H1 (cell line): ENCODE data around the gene TMCC1. TPM values are rescaled to one million over a fixed set of nuclear protein-coding genes. Genes with fewer than 3 reads are reported as not detected.

Experiments used
- CTCF ChIA-PET: fragments of 300-600 bp; sonication (Branson Sonifier 250); formaldehyde crosslinking; loops from one replicate; lab custom pipeline; 2021; ENCODE audit not compliant: partially characterized antibody; lab: Charles Lee
- POLR2A ChIA-PET: fragments of 300-600 bp; sonication (Branson Sonifier 250); formaldehyde crosslinking; loops from one replicate; lab custom pipeline; 2021; ENCODE audit warnings: inconsistent platforms; ENCODE audit not compliant: partially characterized antibody; lab: Charles Lee
- DNase-seq, 2 experiments: peaks; one replicate each; pipeline versions ENCODE4 v3.0.0 to v3.0.0-alpha.2; 2010 to 2022; ENCODE audit warnings: low spot score in 2 of 2, low read depth in 1 of 2, mixed read lengths in 1 of 2
- FAIRE-seq: peaks from 2 replicates; lab custom pipeline; 2011; peaks lifted over from hg19 to GRCh38; lab: Jason Lieb, UNC
- H2AFZ ChIP-seq: 2 replicates; pipeline ENCODE4 v1.8.1; 2012; ENCODE audit warnings: low read length, inconsistent platforms
- H2AK5ac ChIP-seq: 2 replicates; pipeline ENCODE4 v1.6.1; 2013; ENCODE audit warnings: low read depth, low read length
- H2BK120ac ChIP-seq: replicated peaks from 2 replicates; pipeline ENCODE3; 2013; ENCODE audit warnings: low read depth, low read length, inconsistent platforms
- H2BK12ac ChIP-seq: 2 replicates; pipeline ENCODE4 v1.6.1; 2013; ENCODE audit warnings: low read depth, low read length
- H2BK15ac ChIP-seq: 2 replicates; pipeline ENCODE4 v1.6.1; 2013; ENCODE audit warnings: low read length
- H2BK20ac ChIP-seq: 2 replicates; pipeline ENCODE4 v1.6.1; 2013; ENCODE audit warnings: low read length
- H2BK5ac ChIP-seq: 2 replicates; pipeline ENCODE4 v1.6.1; 2013; ENCODE audit warnings: low read depth, low read length
- H3K14ac ChIP-seq: 2 replicates; pipeline ENCODE4 v1.6.1; 2013; ENCODE audit warnings: inconsistent platforms; ENCODE audit not compliant: insufficient read length
- H3K18ac ChIP-seq: 2 replicates; pipeline ENCODE4 v1.6.1; 2013; ENCODE audit warnings: low read length; ENCODE audit errors: extremely low read depth
- H3K23ac ChIP-seq: 2 replicates; pipeline ENCODE4 v1.6.1; 2013; ENCODE audit warnings: inconsistent platforms; ENCODE audit not compliant: insufficient read length
- H3K23me2 ChIP-seq: 2 replicates; pipeline ENCODE4 v1.6.1; 2013; ENCODE audit warnings: low read depth, low read length
- H3K27ac ChIP-seq: 2 replicates; pipeline ENCODE4 v1.6.1; 2011; ENCODE audit warnings: low read depth, low read length, inconsistent platforms
- H3K27me3 ChIP-seq, 4 experiments: replicated peaks in 1 of 4; 1 replicate in 1 of 4; 2 replicates in 3 of 4; pipeline versions ENCODE4 v1.6.1 to v1.8.1; 2011 to 2013; ENCODE audit warnings: low read length in 3 of 4, mild to moderate bottlenecking in 3 of 4, inconsistent platforms in 2 of 4, mixed read lengths in 2 of 4, moderate library complexity in 1 of 4; ENCODE audit not compliant: control insufficient read depth in 3 of 4, insufficient read depth in 3 of 4; ENCODE audit errors: extremely low read depth in 1 of 4
- H3K36me3 ChIP-seq, 4 experiments: 2 replicates each; pipeline versions ENCODE4 v1.6.1 to v1.8.1; 2011 to 2013; ENCODE audit warnings: mild to moderate bottlenecking in 4 of 4, low read length in 3 of 4, moderate library complexity in 2 of 4, control low read depth in 1 of 4, inconsistent platforms in 1 of 4; ENCODE audit not compliant: insufficient read depth in 4 of 4, control insufficient read depth in 2 of 4
- H3K4ac ChIP-seq: replicated peaks from 2 replicates; pipeline ENCODE3; 2013; ENCODE audit warnings: low read length, low read depth, mixed read lengths, inconsistent platforms; ENCODE audit not compliant: insufficient read length
- H3K4me1 ChIP-seq, 4 experiments: replicated peaks in 1 of 4; 1 replicate in 1 of 4; 2 replicates in 3 of 4; pipeline versions ENCODE4 v1.6.1 to v1.8.1; 2011 to 2013; ENCODE audit warnings: low read length in 3 of 4, inconsistent platforms in 2 of 4, mixed read lengths in 1 of 4; ENCODE audit not compliant: insufficient read depth in 4 of 4, control insufficient read depth in 3 of 4
- H3K4me2 ChIP-seq, 2 experiments: 2 replicates each; pipeline versions ENCODE4 v1.6.1 to v1.8.1; 2011 to 2013; ENCODE audit warnings: low read depth in 2 of 2, low read length in 2 of 2, control low read depth in 1 of 2, inconsistent platforms in 1 of 2, mild to moderate bottlenecking in 1 of 2; ENCODE audit not compliant: insufficient read depth in 1 of 2
- H3K4me3 ChIP-seq, 4 experiments: fragments of 200-600, 300-600 bp in 1 of 4; sonication (generic), shearing (Covaris generic), sonication (Bioruptor Twin) in 1 of 4; 2 replicates each; pipeline versions ENCODE4 v1.5.1 to v1.8.1; 2011 to 2016; ENCODE audit warnings: low read length in 4 of 4, low read depth in 3 of 4, control low read depth in 2 of 4, inconsistent platforms in 2 of 4, mild to moderate bottlenecking in 2 of 4, mixed read lengths in 1 of 4, moderate library complexity in 1 of 4; ENCODE audit not compliant: insufficient read depth in 2 of 4; ENCODE audit errors: extremely low read depth in 1 of 4
- H3K56ac ChIP-seq: replicated peaks from 2 replicates; pipeline ENCODE3; 2013; ENCODE audit warnings: low read depth, mild to moderate bottlenecking, mixed read lengths, low read length, inconsistent platforms; ENCODE audit not compliant: insufficient read length
- H3K79me1 ChIP-seq: 2 replicates; pipeline ENCODE4 v1.6.1; 2013; ENCODE audit warnings: low read depth, low read length, control low read depth
- H3K79me2 ChIP-seq, 2 experiments: 2 replicates each; pipeline versions ENCODE4 v1.6.1 to v1.8.1; 2012 to 2013; ENCODE audit warnings: low read length in 2 of 2, mild to moderate bottlenecking in 2 of 2, inconsistent platforms in 1 of 2; ENCODE audit not compliant: insufficient read depth in 2 of 2, control insufficient read depth in 1 of 2
- H3K9ac ChIP-seq, 4 experiments: replicated peaks in 1 of 4; 1 replicate in 1 of 4; 2 replicates in 3 of 4; pipeline versions ENCODE4 v1.6.1 to v1.8.1; 2011 to 2013; ENCODE audit warnings: low read depth in 3 of 4, low read length in 3 of 4, control low read depth in 2 of 4, mild to moderate bottlenecking in 2 of 4, moderate library complexity in 2 of 4, inconsistent platforms in 1 of 4; ENCODE audit errors: extremely low read depth in 1 of 4
- H3K9me3 ChIP-seq, 2 experiments: 2 replicates each; pipeline versions ENCODE4 v1.6.1 to v1.8.1; 2012 to 2013; ENCODE audit warnings: mild to moderate bottlenecking in 2 of 2, moderate library complexity in 2 of 2, control low read depth in 1 of 2, inconsistent platforms in 1 of 2, low read depth in 1 of 2, low read length in 1 of 2, mixed read lengths in 1 of 2; ENCODE audit not compliant: insufficient read depth in 2 of 2
- H4K20me1 ChIP-seq, 2 experiments: replicated peaks in 1 of 2; 2 replicates each; pipeline versions ENCODE3 to v1.8.1; 2011 to 2013; ENCODE audit warnings: inconsistent platforms in 2 of 2, low read length in 2 of 2, mild to moderate bottlenecking in 1 of 2; ENCODE audit not compliant: insufficient read depth in 2 of 2, control insufficient read depth in 1 of 2
- H4K5ac ChIP-seq: 2 replicates; pipeline ENCODE4 v1.6.1; 2013; ENCODE audit warnings: low read length, low read depth, mixed read lengths, inconsistent platforms; ENCODE audit not compliant: insufficient read length
- H4K8ac ChIP-seq: 2 replicates; pipeline ENCODE4 v1.8.0; 2013; ENCODE audit warnings: mild to moderate bottlenecking, moderate library complexity, low read length, inconsistent platforms; ENCODE audit not compliant: insufficient read depth; ENCODE audit errors: extremely low read depth
- H4K91ac ChIP-seq: replicated peaks from 2 replicates; pipeline ENCODE3; 2013; ENCODE audit warnings: low read length, mixed read lengths, inconsistent platforms; ENCODE audit not compliant: insufficient read length
- CEBPB ChIP-seq: IDR thresholded peaks from 2 replicates; pipeline ENCODE4 v1.6.1; 2012; ENCODE audit warnings: low read depth, low read length
- CREB1 ChIP-seq: IDR thresholded peaks from 2 replicates; pipeline ENCODE4 v1.6.1; 2012; ENCODE audit warnings: inconsistent platforms
- POLR2A ChIP-seq, 2 experiments: IDR thresholded peaks; 1 replicate in 1 of 2; 2 replicates in 1 of 2; pipeline ENCODE4 v1.6.1; 2011; ENCODE audit warnings: low read depth in 2 of 2, low read length in 2 of 2, mild to moderate bottlenecking in 2 of 2; ENCODE audit errors: control extremely low read depth in 1 of 2
- SUZ12 ChIP-seq: fragments of 200-600 bp; sonication (generic); IDR thresholded peaks from 2 replicates; pipeline ENCODE4 v1.6.1; 2012; ENCODE audit warnings: mild to moderate bottlenecking, inconsistent platforms, low read length, moderate library complexity, mixed read lengths
- ZNF274 ChIP-seq: IDR thresholded peaks from 2 replicates; pipeline ENCODE4 v1.7.0; 2012; ENCODE audit warnings: low read length, borderline replicate concordance; ENCODE audit errors: extremely low read depth
- WGBS, 2 experiments: shearing (Covaris generic) in 1 of 2; methylation state at CpG; one replicate each; pipeline versions ENCODE4 v1.1.6 to v1.1.7; 2013 to 2015; ENCODE audit warnings: low lambda C conversion rate in 2 of 2, mixed read lengths in 2 of 2, inconsistent platforms in 1 of 2, low coverage in 1 of 2, missing lambda C conversion rate in 1 of 2; ENCODE audit not compliant: insufficient replicate concordance in 2 of 2, insufficient coverage in 1 of 2, insufficient read length in 1 of 2; ENCODE audit errors: extremely low coverage in 1 of 2, missing lambda C conversion rate in 1 of 2; 5-methylcytosine and 5-hydroxymethylcytosine counted together
- polyA plus RNA-seq, 7 experiments: library from polyadenylated mRNA; depleted of rRNA in 3 of 7; stranded (reverse) in 5 of 7; unstranded in 2 of 7; fragments of >200 nt in 5 of 7; fragments of 200-250 nt in 2 of 7; gene quantifications; 1 replicate in 5 of 7; 2 replicates in 1 of 7; 4 replicates in 1 of 7; pipeline versions ENCODE4 v1.2.1 to v1.2.3, GENCODE V29; 2011 to 2013; ENCODE audit warnings: missing spikeins in 2 of 7, mixed read lengths in 2 of 7
- total RNA-seq: library from RNA; stranded (reverse); fragmentation: NEBNext Ultra II Directional; extraction: Animal tissue kit (Norgen Biotek cat#: 25700); gene quantifications from 2 replicates; pipeline ENCODE4 v1.2.1, GENCODE V29; 2021

Gene TMCC1
- total and polyA plus RNA-seq, 2 of the 8 experiments (the other 6 are each of a cell fraction or from before 2014, with no cell fraction given), result 10.4 to 27.1 TPM

- H3K79me1 ChIP-seq, result no peaks in the 10 kb centered on the region
- FAIRE-seq (no peak), DNase-seq (no peak)
- peaks cover 4 to 21% (median 6%) of the 10 kb centered on the region in 4 experiments for H3K4me1 ChIP-seq
- H3K56ac ChIP-seq, result no peak overlapping the region
- H3K18ac ChIP-seq, result no peak overlapping the region
- no peak overlapping the region for H3K14ac ChIP-seq
- no peaks in the 10 kb centered on the region for H3K23me2 ChIP-seq
- ChIA-PET POLR2A (interaction anchor here (0.7 to 1.2 kb wide), 2 partner anchors 16 to 153 kb away, joined by 3 to 5 read pairs; no protein-coding TSS in a partner anchor), CTCF (interaction anchor here (1.0 to 1.4 kb wide), 4 partner anchors 13 to 239 kb away, joined by 3 to 5 read pairs (median 4); no protein-coding TSS in a partner anchor)
- no peak overlapping the region for H3K27ac ChIP-seq
- no peak overlapping the region for H4K91ac ChIP-seq
- no peak overlapping the region for H2BK20ac ChIP-seq
- no peak overlapping the region for H2BK15ac ChIP-seq
- H4K5ac ChIP-seq, result no peak overlapping the region
- H3K79me2 ChIP-seq, result no peaks in the 10 kb centered on the region
- no peak overlapping the region for H2AK5ac ChIP-seq
- no peak overlapping the region for H2BK120ac ChIP-seq
- H3K4me2 ChIP-seq, result no peak overlapping the region
- H3K27me3 ChIP-seq, result no peaks in the 10 kb centered on the region
- no peaks in the 10 kb centered on the region for H3K36me3 ChIP-seq
- peak overlapping the region; percentile 41; the same call in 1 of the 2 replicates for H2BK12ac ChIP-seq
- H4K20me1 ChIP-seq, result no peaks in the 10 kb centered on the region
- no peak overlapping the region for H3K4me3 ChIP-seq
- no peak overlapping the region for H2BK5ac ChIP-seq
- H4K8ac ChIP-seq, result no peak overlapping the region
- H3K23ac ChIP-seq, result no peak overlapping the region
- peak overlapping the region; percentile 42 for H3K4ac ChIP-seq
- no peak overlapping the region for H3K9ac ChIP-seq
- no peaks in the 10 kb centered on the region for H3K9me3 ChIP-seq
- no peak overlapping the region for H2AFZ ChIP-seq
- 82% methylated on average over 12 of the region's 14 CpGs; no CpG with 5 or more reads in 1 of the 2 experiments for WGBS, 2 experiments
- TF ChIP-seq POLR2A (IDR thresholded peaks at IDR 0.05; ENCODE audit: control extremely low read depth in 1 of 2, low read depth in 2 of 2, low read length in 2 of 2) (no peak), CEBPB (no peak), SUZ12 (no peak), ZNF274 (no peak), CREB1 (no peak)
Observed at GRCh38 chr3:129621626-129622225, 271.8 kb downstream of the TMCC1 start.
